BJ (cell line): ENCODE measurements around the gene IL10. TPM values are rescaled to one million over a fixed set of nuclear protein-coding genes. Genes with fewer than 3 reads are reported as not detected.
"Not testable (repeated sequence)": the region's sequence is repeated elsewhere in the genome, so short reads cannot be mapped to it uniquely, and the experiment has no call there.

ENCODE experiments used
- CTCF ChIA-PET: fragments of 350-600 bp; formaldehyde crosslinking; extraction: SDS; loops from one replicate; lab custom pipeline; 2021; ENCODE audit warnings: antibody characterized with exemption, inconsistent platforms; lab: Yijun Ruan, JAX
- POLR2A ChIA-PET: fragments of 300-600 bp; sonication (Branson Sonifier 250); formaldehyde crosslinking; extraction: SDS; loops from one replicate; lab custom pipeline; 2021; ENCODE audit warnings: antibody characterized with exemption; lab: Charles Lee
- DNase-seq: peaks from one replicate; pipeline ENCODE4 v3.0.0-alpha.2; 2011; ENCODE audit warnings: low read depth
- H3K27me3 ChIP-seq: 2 replicates; pipeline ENCODE4 v1.6.0; 2011; ENCODE audit warnings: low read length; ENCODE audit not compliant: control insufficient read depth, insufficient read depth
- H3K36me3 ChIP-seq: 2 replicates; pipeline ENCODE4 v1.5.1; 2011; ENCODE audit warnings: low read length; ENCODE audit not compliant: control insufficient read depth, insufficient read depth
- H3K4me3 ChIP-seq: 2 replicates; pipeline ENCODE4 v1.5.1; 2011; ENCODE audit warnings: low read depth, mild to moderate bottlenecking, control low read depth, low read length
- polyA plus RNA-seq: library from polyadenylated mRNA; depleted of rRNA; stranded (reverse); fragments of >200 nt; gene quantifications from 2 replicates; pipeline ENCODE4 v1.2.3, GENCODE V29; 2011
- TF ChIP-seq, protein P1 (sequence below): IDR thresholded peaks from 2 replicates; pipeline ENCODE4 v1.5.1; 2011; ENCODE audit warnings: low read depth, mild to moderate bottlenecking, control low read depth, inconsistent platforms, low read length, moderate library complexity; ENCODE audit not compliant: insufficient read depth

The IL10 gene
- polyA plus RNA-seq, 1 experiment: not detected

DNA sequence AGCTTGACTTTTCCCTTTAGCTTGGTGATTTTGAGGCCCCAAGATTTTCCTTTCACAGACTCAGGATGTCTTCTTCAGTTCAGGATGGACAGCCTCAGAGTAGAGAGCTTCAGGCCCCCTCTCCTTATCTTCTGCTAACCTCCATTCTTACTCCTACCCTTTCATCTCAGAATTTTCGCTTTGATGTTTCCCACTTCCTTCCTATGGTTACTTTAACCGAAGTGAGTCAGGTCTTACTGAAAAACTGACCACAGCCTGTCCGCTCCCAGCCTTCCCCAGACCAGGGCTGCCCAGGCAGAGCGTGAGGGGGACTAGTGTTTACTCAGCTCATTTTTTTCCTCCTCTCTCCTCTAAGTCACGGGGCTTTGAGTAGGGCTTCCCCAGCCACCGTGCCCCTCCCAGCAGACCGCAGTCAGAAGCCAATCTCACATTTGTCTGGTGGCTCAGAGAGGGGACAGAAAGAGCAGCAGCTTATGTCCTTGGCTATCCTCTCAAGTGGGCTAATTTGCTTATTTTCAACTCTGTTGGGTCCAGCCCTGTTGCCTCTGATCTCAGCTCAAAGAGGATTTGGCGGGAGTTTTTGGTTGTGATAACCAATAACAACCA, 5.9 kb downstream of the IL10 start:
- peak; percentile 47 for DNase-seq
- H3K4me3 ChIP-seq: no peak overlapping the region
- peaks cover 6% of the 10 kb centered on the region for H3K27me3 ChIP-seq
- TF ChIP-seq, protein P1, sequence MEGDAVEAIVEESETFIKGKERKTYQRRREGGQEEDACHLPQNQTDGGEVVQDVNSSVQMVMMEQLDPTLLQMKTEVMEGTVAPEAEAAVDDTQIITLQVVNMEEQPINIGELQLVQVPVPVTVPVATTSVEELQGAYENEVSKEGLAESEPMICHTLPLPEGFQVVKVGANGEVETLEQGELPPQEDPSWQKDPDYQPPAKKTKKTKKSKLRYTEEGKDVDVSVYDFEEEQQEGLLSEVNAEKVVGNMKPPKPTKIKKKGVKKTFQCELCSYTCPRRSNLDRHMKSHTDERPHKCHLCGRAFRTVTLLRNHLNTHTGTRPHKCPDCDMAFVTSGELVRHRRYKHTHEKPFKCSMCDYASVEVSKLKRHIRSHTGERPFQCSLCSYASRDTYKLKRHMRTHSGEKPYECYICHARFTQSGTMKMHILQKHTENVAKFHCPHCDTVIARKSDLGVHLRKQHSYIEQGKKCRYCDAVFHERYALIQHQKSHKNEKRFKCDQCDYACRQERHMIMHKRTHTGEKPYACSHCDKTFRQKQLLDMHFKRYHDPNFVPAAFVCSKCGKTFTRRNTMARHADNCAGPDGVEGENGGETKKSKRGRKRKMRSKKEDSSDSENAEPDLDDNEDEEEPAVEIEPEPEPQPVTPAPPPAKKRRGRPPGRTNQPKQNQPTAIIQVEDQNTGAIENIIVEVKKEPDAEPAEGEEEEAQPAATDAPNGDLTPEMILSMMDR: no peak
- H3K36me3 ChIP-seq: no peaks in the 10 kb centered on the region
- POLR2A ChIA-PET: no interaction called here
- CTCF ChIA-PET: interaction anchor here (0.9 to 2.0 kb wide), 5 partner anchors 10 to 148 kb away, joined by 3 to 8 read pairs (median 4); no protein-coding TSS in a partner anchor

DNA sequence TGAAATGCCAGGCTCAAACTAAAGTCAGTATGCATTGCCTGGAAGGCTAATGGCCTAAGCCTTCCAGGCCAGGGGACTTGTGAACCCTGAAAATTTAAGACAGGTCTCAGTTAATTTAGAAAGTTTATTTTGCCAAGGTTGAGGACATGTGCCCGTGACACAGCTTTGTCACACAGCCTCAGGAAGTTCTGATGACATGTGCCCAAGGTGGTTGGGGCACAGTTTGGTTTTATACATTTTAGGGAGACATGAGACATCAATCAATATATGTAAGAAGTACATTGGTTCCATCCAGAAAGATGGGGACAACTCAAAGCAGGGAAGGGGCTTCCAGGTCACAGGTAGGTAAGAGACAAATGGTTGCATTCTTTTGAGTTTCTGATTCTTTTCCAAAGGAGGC, 6.5 kb downstream of the IL10 start:
- H3K4me3 ChIP-seq, POLR2A ChIA-PET, DNase-seq, H3K36me3 ChIP-seq, H3K27me3 ChIP-seq: not testable (repeated sequence)
- CTCF ChIA-PET: interaction anchor here (0.6 to 1.6 kb wide), 5 partner anchors 11 to 162 kb away, joined by 3 to 5 read pairs (median 4); no protein-coding TSS in a partner anchor

DNA sequence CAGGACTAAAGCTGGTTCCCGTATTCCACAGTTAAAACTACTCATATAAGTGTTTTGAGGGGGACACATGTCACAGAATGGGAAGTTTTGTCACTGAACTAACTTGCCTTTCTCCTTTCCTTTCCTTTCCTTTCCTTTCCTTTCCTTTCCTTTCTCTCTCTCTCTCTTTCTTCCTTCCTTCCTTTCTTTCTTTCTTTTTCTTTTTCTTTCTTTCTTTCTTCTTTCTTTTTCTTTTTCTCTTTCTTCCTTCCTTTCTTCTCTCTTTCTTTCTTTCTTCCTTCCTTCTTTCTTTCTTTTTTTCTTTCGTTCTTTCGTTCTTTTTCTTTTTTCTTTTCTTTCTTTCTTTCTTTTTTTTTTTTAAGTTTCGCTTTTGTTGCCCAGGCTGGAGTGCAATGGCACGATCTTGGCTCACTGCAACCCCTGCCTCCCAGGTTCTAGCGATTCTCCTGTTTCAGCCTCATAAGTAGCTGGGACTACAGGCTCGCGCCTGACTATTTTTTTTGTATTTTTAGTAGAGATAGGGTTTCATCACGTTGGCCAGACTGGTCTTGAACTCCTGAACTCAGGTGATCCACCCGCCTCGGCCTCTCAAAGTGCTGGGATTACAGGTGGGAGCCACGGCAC, 9.4 kb downstream of the IL10 start:
- H3K36me3 ChIP-seq, DNase-seq, POLR2A ChIA-PET, H3K4me3 ChIP-seq, H3K27me3 ChIP-seq: not testable (repeated sequence)
- CTCF ChIA-PET: interaction anchor here (1.2 to 2.6 kb wide), 2 partner anchors 15 to 27 kb away, joined by 4 to 7 read pairs; no protein-coding TSS in a partner anchor

DNA sequence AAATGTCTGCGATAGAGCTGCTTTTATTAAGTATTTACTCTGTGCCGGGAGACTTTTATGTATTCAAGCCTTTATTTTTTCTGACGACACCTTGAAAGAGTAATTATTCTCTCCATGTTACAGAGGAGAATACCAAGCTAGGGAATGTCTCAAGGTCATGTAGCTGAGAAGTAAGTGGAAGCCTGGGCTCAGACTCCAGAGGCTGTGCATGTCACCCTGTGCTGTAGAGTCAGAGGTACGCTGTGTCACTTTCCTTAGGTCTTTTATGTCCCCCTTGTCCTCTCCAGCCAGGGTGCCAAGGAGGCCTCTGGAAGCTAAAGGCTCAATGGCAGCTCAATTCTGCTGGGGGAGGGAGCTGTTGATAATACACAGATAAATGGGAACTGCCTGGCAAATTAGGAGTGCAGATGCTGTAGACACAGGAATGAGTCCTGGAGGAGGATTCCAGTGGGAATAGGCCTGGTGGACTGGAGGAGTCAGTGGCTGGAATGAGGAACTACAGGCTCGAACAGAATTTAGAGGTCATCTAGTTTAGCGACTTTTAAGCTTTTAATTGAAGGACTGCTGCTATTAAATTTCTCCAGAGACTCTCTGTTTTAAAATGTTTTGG, 11.0 kb downstream of the IL10 start:
- H3K4me3 ChIP-seq: no peak overlapping the region
- DNase-seq: no peak
- POLR2A ChIA-PET: no interaction called here
- H3K36me3 ChIP-seq: no peaks in the 10 kb centered on the region
- TF ChIP-seq, protein P1: peak; percentile 38
- peaks cover 4% of the 10 kb centered on the region for H3K27me3 ChIP-seq
- CTCF ChIA-PET: interaction anchor here (0.7 to 2.6 kb wide), 11 partner anchors 9 to 285 kb away, joined by 3 to 11 read pairs (median 5); partner anchors contain the start of genes IL19 and IL20

DNA sequence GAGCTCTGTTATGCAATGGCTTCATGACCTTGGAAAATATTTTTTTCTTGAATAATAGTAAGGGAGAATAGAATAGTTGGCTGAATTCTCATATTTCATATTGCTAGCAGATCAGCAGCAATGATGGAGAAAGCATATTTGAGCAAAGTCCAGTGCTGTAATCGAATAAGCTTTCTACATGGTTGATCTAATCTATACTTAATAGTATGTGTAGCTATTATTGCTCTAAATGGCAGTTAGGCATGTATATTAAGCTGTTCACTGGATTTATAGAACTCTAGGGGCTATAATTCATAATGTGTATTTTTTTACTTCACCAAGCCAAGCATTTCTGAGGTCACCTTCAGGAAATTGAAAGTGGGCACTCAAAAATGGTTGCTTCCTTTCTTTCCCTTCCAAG, 11.7 kb downstream of the IL10 start:
- POLR2A ChIA-PET: no interaction called here
- no peak overlapping the region for H3K4me3 ChIP-seq
- no peaks in the 10 kb centered on the region for H3K36me3 ChIP-seq
- CTCF ChIA-PET: interaction anchor here (0.7 to 2.6 kb wide), 7 partner anchors 10 to 105 kb away, joined by 3 to 11 read pairs (median 5); partner anchors contain the start of genes IL19 and IL20
- TF ChIP-seq, protein P1: no peak
- no peak for DNase-seq
- peaks cover 4% of the 10 kb centered on the region for H3K27me3 ChIP-seq

DNA sequence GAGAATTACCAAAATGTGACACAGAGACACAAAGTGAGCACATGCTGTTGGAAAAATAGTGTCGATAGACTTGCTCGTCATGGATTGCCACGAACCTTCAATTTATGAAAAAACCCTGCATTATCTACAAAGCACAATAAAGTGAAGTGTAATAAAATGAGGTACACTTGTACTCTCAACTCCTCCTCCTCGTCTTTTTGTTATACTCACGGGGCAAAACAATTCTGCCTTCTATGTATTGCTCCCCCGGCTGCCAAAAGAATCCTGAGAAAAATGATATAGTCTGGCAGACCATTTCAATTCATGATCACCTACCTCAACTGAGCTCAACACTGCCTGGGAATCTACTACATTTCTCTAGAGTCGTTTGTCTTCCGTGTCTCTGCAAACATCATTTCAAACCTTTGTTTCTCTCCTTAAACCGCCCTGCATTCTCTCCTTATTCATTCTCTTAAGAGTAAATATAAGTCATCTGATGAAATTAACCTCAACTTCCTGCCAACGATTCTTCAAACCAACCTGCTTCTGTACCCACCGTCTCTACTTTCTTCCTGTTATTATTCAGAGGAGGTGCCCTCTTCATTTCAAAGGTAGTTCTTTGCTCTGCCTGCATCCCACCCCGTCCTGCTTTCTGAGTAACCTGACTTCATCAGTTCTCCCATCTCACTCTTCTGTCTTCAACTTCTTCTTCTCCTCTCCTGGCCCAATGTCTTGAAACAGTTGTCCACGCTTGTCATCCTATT, 14.6 kb downstream of the IL10 start:
- TF ChIP-seq, protein P1: no peak
- Histone ChIP-seq H3K36me3 (no peaks in the 10 kb centered on the region), H3K27me3 (no peaks in the 10 kb centered on the region), H3K4me3 (no peak overlapping the region)
- ChIA-PET POLR2A (no interaction called here), CTCF (interaction anchor here (2.3 kb wide), 1 partner anchor 14 kb away, joined by 7 read pairs; the partner anchor contains the start of gene IL10)
- DNase-seq: no peak
